ENCODE data around the gene LRRC71.

The LRRC71 gene

GRCh38 chr1:156881663-156882062 lies 38.8 kb upstream of the LRRC71 start:
- H3K4me3 ChIP-seq (ENCODE audit: extremely low read depth, insufficient read depth, low read length, poor library complexity, severe bottlenecking): no peak overlapping the region
- WGBS, 2 experiments (ENCODE audit: insufficient coverage in 2 of 2): 100% methylated on average over 1 to 2 of the region's 4 CpGs
- H3K27ac ChIP-seq (ENCODE audit: low read depth, low read length, severe bottlenecking): no peak overlapping the region
- no peaks in the 10 kb centered on the region for H3K36me3 ChIP-seq (ENCODE audit: control insufficient read depth, insufficient read depth, low read length)
- H3K4me1 ChIP-seq (ENCODE audit: control insufficient read depth, insufficient read depth, low read length, poor library complexity, severe bottlenecking): peaks cover 21% of the 10 kb centered on the region
- H3K9me3 ChIP-seq (ENCODE audit: control insufficient read depth, low read length): no peaks in the 10 kb centered on the region

DNA sequence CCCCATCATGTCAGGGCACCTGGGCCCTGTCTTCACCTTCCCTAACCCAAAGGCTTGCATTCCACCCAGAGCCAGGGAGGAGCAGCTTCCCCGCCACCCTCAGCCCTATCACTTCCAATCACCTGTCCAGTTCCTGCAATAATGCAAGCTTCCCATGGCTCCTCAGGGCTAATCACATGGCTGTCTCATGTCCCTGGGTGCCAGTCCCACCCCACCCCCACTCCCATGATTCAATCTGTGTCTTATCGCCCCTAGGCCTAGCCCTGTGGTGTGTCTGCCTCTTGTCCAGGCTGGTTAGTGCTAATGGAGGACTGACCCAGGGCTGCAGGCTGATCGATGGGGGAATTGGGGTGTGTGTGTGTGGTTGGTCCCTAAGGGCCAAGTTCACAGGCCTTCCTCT lies 37.9 kb upstream of the LRRC71 start:
- no peaks in the 10 kb centered on the region for H3K9me3 ChIP-seq (ENCODE audit: control insufficient read depth, low read length)
- no peaks in the 10 kb centered on the region for H3K36me3 ChIP-seq (ENCODE audit: control insufficient read depth, insufficient read depth, low read length)
- 85 to 93% methylated on average over 2 of the region's 3 CpGs for WGBS, 2 experiments (ENCODE audit: insufficient coverage in 2 of 2)
- no peak overlapping the region for H3K4me3 ChIP-seq (ENCODE audit: extremely low read depth, insufficient read depth, low read length, poor library complexity, severe bottlenecking)
- peaks cover 26% of the 10 kb centered on the region for H3K4me1 ChIP-seq (ENCODE audit: control insufficient read depth, insufficient read depth, low read length, poor library complexity, severe bottlenecking)
- no peak overlapping the region for H3K27ac ChIP-seq (ENCODE audit: low read depth, low read length, severe bottlenecking)

DNA sequence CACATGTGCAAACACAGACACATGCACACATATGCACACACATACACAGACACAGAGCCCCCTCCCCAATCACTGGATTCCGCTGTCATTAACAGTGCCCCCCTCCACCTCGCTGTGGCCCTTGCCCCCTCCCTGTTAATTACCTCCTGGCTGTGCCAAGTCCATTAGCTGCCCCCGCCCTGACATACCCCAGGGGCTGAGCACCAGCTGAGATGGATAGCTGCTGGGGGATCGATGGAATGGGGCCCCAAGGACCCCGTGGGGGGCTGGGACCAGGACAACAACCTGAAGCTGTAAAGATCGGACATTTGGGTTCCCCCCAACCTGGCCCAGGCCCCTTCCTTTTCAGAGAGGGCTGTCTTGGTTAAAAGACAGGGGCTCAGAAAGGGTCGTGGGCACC lies 36.5 kb upstream of the LRRC71 start:
- 75 to 86% methylated on average over 6 of the region's 7 CpGs for WGBS, 2 experiments (ENCODE audit: insufficient coverage in 2 of 2)
- Histone ChIP-seq H3K4me1 (ENCODE audit: control insufficient read depth, insufficient read depth, low read length, poor library complexity, severe bottlenecking) (peaks cover 29% of the 10 kb centered on the region), H3K27ac (ENCODE audit: low read depth, low read length, severe bottlenecking) (no peak overlapping the region), H3K9me3 (ENCODE audit: control insufficient read depth, low read length) (no peaks in the 10 kb centered on the region), H3K36me3 (ENCODE audit: control insufficient read depth, insufficient read depth, low read length) (no peaks in the 10 kb centered on the region), H3K4me3 (ENCODE audit: extremely low read depth, insufficient read depth, low read length, poor library complexity, severe bottlenecking) (no peak overlapping the region)

DNA sequence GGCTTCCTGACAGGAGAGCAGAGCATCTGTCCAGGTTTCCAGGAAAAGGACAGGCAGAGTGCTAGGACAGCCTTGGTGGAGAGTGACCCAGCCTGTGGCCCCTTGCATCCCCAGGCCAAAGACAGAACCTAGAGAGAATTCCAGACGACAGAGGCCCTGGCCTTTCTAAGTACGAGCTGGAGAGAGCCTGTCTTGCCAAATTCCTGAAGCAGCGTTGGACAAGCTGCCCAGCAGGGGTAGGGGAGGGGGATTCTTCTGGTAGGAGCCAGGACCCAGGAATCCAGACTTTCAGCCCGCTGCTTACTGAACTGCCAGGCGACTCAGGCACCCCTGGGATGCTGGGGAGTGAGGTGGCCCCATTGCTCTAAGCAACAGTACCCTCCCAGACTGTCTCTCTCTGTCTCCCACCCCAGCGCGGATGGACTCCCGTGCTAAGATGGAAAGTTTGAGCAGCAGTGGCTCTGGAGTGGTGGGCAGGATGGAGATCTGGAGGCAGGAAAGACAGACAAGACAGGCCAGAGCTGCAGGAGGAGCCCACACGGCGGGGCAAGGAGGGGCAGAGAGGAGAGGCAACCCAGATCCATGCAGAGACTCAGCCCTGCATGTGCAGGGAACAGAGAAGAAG lies 35.8 kb upstream of the LRRC71 start:
- Histone ChIP-seq H3K9me3 (ENCODE audit: control insufficient read depth, low read length) (no peaks in the 10 kb centered on the region), H3K4me1 (ENCODE audit: control insufficient read depth, insufficient read depth, low read length, poor library complexity, severe bottlenecking) (peaks cover 29% of the 10 kb centered on the region), H3K4me3 (ENCODE audit: extremely low read depth, insufficient read depth, low read length, poor library complexity, severe bottlenecking) (no peak overlapping the region), H3K27ac (ENCODE audit: low read depth, low read length, severe bottlenecking) (no peak overlapping the region), H3K36me3 (ENCODE audit: control insufficient read depth, insufficient read depth, low read length) (no peaks in the 10 kb centered on the region)
- 17 to 42% methylated on average over 6 to 8 of the region's 10 CpGs for WGBS, 2 experiments (ENCODE audit: insufficient coverage in 2 of 2)

DNA sequence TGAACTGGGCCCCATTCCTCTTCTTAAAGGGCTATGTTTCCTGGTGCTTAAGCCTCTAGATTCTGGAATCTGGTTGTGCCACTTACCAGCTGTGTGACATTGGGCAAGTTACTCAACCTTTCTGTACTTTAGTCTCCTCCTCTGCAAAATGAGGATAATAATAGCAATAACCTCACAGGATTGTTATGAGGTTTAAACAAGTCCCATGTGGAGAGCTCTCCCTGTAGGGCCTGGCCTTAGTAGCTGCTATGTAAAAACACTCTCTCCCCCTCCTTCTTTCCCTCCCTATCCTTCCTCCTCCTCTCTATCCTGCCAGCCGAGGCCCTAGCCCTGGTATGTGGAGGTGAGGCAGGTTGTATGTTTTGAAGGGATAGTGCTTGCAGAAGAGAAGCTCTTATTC lies 35.1 kb upstream of the LRRC71 start:
- no CpG with 5 or more reads among the region's 1 CpG for WGBS, 2 experiments (ENCODE audit: insufficient coverage in 2 of 2)
- no peaks in the 10 kb centered on the region for H3K9me3 ChIP-seq (ENCODE audit: control insufficient read depth, low read length)
- no peaks in the 10 kb centered on the region for H3K36me3 ChIP-seq (ENCODE audit: control insufficient read depth, insufficient read depth, low read length)
- peaks cover 29% of the 10 kb centered on the region for H3K4me1 ChIP-seq (ENCODE audit: control insufficient read depth, insufficient read depth, low read length, poor library complexity, severe bottlenecking)
- H3K4me3 ChIP-seq (ENCODE audit: extremely low read depth, insufficient read depth, low read length, poor library complexity, severe bottlenecking): no peak overlapping the region
- H3K27ac ChIP-seq (ENCODE audit: low read depth, low read length, severe bottlenecking): no peak overlapping the region

DNA sequence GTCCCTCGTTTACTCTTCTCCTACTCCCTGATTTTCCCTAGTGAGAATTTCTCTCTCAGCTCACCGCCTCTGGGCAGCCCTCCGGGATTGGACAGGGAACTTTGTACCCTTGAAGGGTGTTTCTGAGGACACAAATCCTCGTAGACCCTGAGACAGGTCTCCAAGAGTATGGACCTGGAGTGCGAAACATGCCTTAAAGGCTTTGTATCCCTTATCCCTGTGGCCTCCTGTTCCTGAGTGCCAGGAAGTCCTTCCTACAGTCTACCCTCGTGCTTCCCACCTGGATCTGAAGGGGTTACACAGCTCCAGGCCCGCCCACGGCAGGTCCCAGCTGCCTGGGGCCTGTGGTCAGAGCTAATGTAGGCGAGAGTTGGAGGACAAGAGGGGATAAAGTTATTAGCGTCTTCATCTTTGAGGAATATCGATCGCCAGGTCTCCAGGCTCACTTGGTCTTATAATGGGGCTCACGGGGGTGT lies 34.5 kb upstream of the LRRC71 start:
- H3K4me1 ChIP-seq (ENCODE audit: control insufficient read depth, insufficient read depth, low read length, poor library complexity, severe bottlenecking): peaks cover 29% of the 10 kb centered on the region
- H3K36me3 ChIP-seq (ENCODE audit: control insufficient read depth, insufficient read depth, low read length): no peaks in the 10 kb centered on the region
- no peak overlapping the region for H3K4me3 ChIP-seq (ENCODE audit: extremely low read depth, insufficient read depth, low read length, poor library complexity, severe bottlenecking)
- WGBS, 2 experiments (ENCODE audit: insufficient coverage in 2 of 2): 74 to 84% methylated on average over 8 of the region's 13 CpGs
- H3K27ac ChIP-seq (ENCODE audit: low read depth, low read length, severe bottlenecking): no peak overlapping the region
- H3K9me3 ChIP-seq (ENCODE audit: control insufficient read depth, low read length): no peaks in the 10 kb centered on the region

DNA sequence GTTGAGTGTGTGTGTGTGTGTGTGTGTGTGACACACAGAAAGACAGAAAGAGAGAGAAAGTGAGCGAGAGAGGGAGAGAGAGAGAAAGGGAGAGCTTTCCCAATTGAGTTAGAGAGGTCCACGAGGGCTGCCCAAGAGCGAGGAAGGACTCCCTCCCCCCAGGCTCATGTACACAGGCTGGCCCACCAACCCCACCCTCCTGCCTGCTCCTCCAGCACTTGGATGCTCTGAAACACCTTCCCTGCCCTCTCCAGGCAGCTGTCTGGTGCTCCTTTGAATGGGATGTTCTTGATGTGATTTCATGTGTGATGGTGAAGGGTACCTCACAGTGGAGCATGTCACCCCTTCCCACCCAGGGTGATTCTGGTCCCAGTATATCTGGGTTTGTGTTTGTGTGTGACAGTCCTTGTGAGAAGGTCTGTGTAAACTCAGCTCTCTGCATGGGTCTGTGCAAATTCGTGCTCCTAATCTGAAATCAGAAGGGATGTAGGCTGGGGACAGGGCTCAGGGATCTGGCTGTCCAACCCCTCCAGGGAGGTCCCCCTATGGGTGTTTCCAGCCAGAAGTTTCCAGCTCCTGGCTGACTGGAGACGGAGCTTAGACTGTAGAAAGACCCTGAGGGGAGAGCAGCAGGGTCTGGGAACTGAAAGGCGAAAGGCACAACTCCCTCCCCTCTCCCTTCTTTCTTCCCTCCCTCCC lies 33.7 kb upstream of the LRRC71 start:
- H3K4me1 ChIP-seq (ENCODE audit: control insufficient read depth, insufficient read depth, low read length, poor library complexity, severe bottlenecking): peaks cover 29% of the 10 kb centered on the region
- no peak overlapping the region for H3K4me3 ChIP-seq (ENCODE audit: extremely low read depth, insufficient read depth, low read length, poor library complexity, severe bottlenecking)
- no peaks in the 10 kb centered on the region for H3K36me3 ChIP-seq (ENCODE audit: control insufficient read depth, insufficient read depth, low read length)
- H3K27ac ChIP-seq (ENCODE audit: low read depth, low read length, severe bottlenecking): no peak overlapping the region
- 6 to 48% methylated on average over 2 of the region's 6 CpGs for WGBS, 2 experiments (ENCODE audit: insufficient coverage in 2 of 2)
- no peaks in the 10 kb centered on the region for H3K9me3 ChIP-seq (ENCODE audit: control insufficient read depth, low read length)

DNA sequence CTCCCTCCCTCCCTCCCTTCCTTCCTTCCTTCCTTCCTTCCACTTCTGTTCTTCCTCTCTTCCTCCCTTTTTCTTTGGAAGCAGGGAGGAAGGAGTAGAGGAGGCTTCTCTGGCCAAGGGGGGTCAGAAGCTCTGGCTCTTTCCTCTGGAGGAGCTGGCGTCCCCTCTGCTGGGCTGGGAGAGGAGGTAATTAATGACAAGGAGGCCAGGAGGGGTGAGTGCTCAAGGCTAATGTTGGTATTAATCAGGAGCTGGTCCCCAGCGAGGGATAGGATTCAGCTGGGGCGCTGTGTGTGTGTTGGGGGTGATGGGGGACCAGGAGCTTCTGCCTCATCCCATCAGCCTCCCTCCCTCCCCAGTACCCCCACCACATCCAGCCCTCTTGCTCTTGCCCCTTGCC lies 33.1 kb upstream of the LRRC71 start:
- no peaks in the 10 kb centered on the region for H3K9me3 ChIP-seq (ENCODE audit: control insufficient read depth, low read length)
- no CpG with 5 or more reads among the region's 3 CpGs for WGBS, 2 experiments (ENCODE audit: insufficient coverage in 2 of 2)
- H3K36me3 ChIP-seq (ENCODE audit: control insufficient read depth, insufficient read depth, low read length): no peaks in the 10 kb centered on the region
- no peak overlapping the region for H3K27ac ChIP-seq (ENCODE audit: low read depth, low read length, severe bottlenecking)
- H3K4me1 ChIP-seq (ENCODE audit: control insufficient read depth, insufficient read depth, low read length, poor library complexity, severe bottlenecking): peaks cover 29% of the 10 kb centered on the region
- H3K4me3 ChIP-seq (ENCODE audit: extremely low read depth, insufficient read depth, low read length, poor library complexity, severe bottlenecking): no peak overlapping the region

- WGBS, 2 experiments (ENCODE audit: insufficient coverage in 2 of 2): 36 to 50% methylated on average over 1 to 4 of the region's 6 CpGs
Measured at GRCh38 chr1:156887734-156888133, 32.7 kb upstream of the LRRC71 start.

GRCh38 chr1:156889802-156890580 lies 30.4 kb upstream of the LRRC71 start:
- no peaks in the 10 kb centered on the region for H3K36me3 ChIP-seq (ENCODE audit: control insufficient read depth, insufficient read depth, low read length)
- no peak overlapping the region for H3K4me3 ChIP-seq (ENCODE audit: extremely low read depth, insufficient read depth, low read length, poor library complexity, severe bottlenecking)
- no peaks in the 10 kb centered on the region for H3K9me3 ChIP-seq (ENCODE audit: control insufficient read depth, low read length)
- H3K27ac ChIP-seq (ENCODE audit: low read depth, low read length, severe bottlenecking): no peak overlapping the region
- 46 to 48% methylated on average over 7 of the region's 8 CpGs for WGBS, 2 experiments (ENCODE audit: insufficient coverage in 2 of 2)
- peaks cover 25% of the 10 kb centered on the region for H3K4me1 ChIP-seq (ENCODE audit: control insufficient read depth, insufficient read depth, low read length, poor library complexity, severe bottlenecking)

More at GRCh38 chr1:156887734-156888133, 32.7 kb upstream of the LRRC71 start:
- H3K4me1 ChIP-seq (ENCODE audit: control insufficient read depth, insufficient read depth, low read length, poor library complexity, severe bottlenecking): peaks cover 29% of the 10 kb centered on the region
- H3K27ac ChIP-seq (ENCODE audit: low read depth, low read length, severe bottlenecking): no peak overlapping the region
- no peaks in the 10 kb centered on the region for H3K9me3 ChIP-seq (ENCODE audit: control insufficient read depth, low read length)
- no peaks in the 10 kb centered on the region for H3K36me3 ChIP-seq (ENCODE audit: control insufficient read depth, insufficient read depth, low read length)
- no peak overlapping the region for H3K4me3 ChIP-seq (ENCODE audit: extremely low read depth, insufficient read depth, low read length, poor library complexity, severe bottlenecking)
